ENCODE measurements around the gene HSP90AB1. TPM values are rescaled to one million over a fixed set of nuclear protein-coding genes. Genes with fewer than 3 reads are reported as not detected.

The HSP90AB1 gene
- total and polyA plus RNA-seq, 7 experiments from 2014 or later, result 345 to 750 (median 377) TPM

DNA sequence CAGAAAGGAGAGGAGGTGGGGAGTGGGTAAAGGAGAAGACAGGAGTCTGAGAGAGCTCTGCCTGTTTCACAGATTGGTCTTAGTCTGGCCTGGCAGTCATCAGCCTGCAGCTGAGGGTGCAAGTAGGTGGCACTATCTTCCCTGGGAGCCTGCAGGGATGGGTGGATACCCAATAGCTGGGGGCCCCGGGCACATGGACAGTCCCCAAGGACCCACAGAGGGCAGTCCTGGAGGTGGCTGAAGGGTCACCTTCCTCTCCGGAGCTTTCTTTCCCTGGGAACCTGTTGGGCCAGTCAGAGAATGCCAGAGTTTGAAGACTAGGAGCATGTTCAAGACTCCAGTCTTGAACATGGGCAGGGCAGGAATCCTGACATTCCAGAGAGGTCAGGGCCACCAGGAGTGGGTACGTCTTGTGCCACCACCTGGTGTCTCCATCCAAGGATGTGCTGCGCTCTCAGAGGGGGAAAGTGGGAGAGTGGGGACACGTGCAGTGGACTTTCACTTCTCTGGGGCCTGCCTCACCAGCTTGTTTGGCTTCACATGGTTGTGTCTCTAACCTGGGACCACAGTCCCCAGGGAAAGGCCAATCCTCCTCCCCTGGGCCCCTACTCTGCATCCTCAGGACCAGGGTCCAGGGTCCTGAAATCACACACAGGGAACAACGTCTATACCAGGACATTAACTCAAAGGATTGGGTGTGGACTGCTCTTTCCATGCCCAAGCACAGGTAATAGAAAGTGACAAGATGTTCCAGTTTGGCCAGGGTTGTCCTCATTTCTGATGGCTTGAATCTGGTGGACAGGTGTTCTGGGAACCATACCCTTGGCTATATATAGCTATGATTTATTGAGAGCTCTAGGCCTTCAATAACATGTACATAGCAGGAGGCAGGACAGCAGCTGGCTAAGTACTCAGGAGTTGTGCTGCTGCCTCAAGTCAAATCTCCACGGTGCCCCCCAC is 48.2 kb downstream of the HSP90AB1 start:
- H3K27me3 ChIP-seq (ENCODE audit: control insufficient read depth in 2 of 2, insufficient read depth in 2 of 2, low read length in 2 of 2), result peaks cover 0 to 13% of the 10 kb centered on the region in 2 donors
- Mint-ChIP-seq H3K27me3 (peaks cover 48 to 66% (median 64%) of the 10 kb centered on the region in 5 donors), H3K4me3 (peak overlapping the region in 2 of 10 donors; percentile 7 to 42), H3K27ac (no peak overlapping the region), H3K36me3 (peaks cover under 1 to 4% (median 1%) of the 10 kb centered on the region in 5 donors), H3K9me3 (no peaks in the 10 kb centered on the region), H3K4me1 (peaks cover 4 to 16% (median 8%) of the 10 kb centered on the region in 7 donors)
- peaks cover 0 to under 1% (median 0%) of the 10 kb centered on the region in 3 experiments for H3K36me3 ChIP-seq (ENCODE audit: control insufficient read depth in 2 of 3, insufficient read depth in 3 of 3, low read length in 3 of 3)
- H3K9me3 ChIP-seq (ENCODE audit: control insufficient read depth in 2 of 3, low read length in 3 of 3), result no peaks in the 10 kb centered on the region
- ATAC-seq (no peak), DNase-seq (no peak)
- CTCF ChIA-PET, result interaction anchor here (0.8 to 1.4 kb wide), 5 partner anchors 10 to 33 kb away, joined by 3 to 16 read pairs (median 4); no protein-coding TSS in a partner anchor
- POLR2A ChIA-PET, result interaction anchor here (0.6 kb wide), 2 partner anchors 9 to 1409 kb away, joined by 3 to 5 read pairs; no protein-coding TSS in a partner anchor
- no peak overlapping the region for H3K27ac ChIP-seq (ENCODE audit: low read depth, low read length)
- no peak overlapping the region for H3K4me3 ChIP-seq (ENCODE audit: low read length)
- intact Hi-C loops (cut with micrococcal nuclease), result no loop called here
- peaks cover 0 to 11% of the 10 kb centered on the region in 2 donors for H3K4me1 ChIP-seq (ENCODE audit: control insufficient read depth in 2 of 2, insufficient read depth in 2 of 2, low read length in 2 of 2)

DNA sequence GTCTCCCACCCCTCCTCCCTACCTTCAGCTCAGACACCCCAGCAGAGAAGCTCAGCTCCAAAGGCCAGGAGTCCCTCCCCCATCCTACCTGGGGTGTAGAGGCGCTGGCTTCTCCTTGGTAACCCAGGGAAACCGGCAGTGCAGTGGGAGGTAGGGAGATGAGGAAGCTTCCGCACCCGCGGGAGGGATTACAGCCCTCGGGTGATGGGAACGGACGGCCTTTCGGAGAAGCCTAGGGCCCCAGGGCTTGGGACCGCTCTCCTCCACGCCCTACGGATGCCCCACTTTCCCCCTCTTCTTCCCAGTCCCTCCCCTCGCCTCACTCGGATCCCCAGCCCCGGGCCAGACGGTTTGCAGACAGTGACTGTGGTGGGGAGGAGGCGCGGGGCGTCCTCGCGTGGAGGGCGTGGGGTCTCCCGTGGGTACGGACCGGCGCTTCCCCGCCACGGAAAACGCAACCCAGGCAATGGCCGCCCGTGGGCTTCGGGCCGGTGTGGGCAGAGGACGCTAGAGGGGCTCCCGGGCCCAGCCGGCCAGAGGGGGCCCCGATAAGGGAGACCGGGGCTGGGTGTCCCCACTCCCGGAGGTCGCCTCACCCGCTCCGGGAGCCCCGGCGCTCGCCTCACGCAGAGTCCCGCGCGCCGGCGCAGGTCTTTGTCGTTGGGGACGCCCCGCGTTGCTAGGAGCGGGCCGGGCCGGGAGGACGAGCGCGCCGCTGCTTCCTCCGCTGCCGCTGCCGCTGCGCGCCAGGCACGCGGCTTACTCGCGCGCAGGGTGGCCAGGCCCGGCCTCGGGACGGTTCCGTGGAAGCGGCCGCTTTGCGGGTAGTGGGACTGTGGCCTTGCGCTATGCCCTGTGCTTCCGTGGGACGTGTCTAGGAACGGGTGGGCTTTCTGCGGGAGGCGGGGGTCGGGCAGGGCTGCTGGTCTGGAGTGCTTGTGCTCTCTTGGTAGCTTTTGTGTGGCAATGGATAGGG is 50.5 kb downstream of the HSP90AB1 start:
- POLR2A ChIA-PET, result interaction anchor here (1.0 to 1.6 kb wide), 3 partner anchors 12 to 15 kb away, joined by 4 to 7 read pairs (median 4); partner anchors contain the start of gene AARS2
- peaks cover 5 to 20% (median 7%) of the 10 kb centered on the region in 5 donors for H3K36me3 Mint-ChIP-seq
- H3K4me1 Mint-ChIP-seq, result peaks cover 4 to 18% (median 8%) of the 10 kb centered on the region in 7 donors

DNA sequence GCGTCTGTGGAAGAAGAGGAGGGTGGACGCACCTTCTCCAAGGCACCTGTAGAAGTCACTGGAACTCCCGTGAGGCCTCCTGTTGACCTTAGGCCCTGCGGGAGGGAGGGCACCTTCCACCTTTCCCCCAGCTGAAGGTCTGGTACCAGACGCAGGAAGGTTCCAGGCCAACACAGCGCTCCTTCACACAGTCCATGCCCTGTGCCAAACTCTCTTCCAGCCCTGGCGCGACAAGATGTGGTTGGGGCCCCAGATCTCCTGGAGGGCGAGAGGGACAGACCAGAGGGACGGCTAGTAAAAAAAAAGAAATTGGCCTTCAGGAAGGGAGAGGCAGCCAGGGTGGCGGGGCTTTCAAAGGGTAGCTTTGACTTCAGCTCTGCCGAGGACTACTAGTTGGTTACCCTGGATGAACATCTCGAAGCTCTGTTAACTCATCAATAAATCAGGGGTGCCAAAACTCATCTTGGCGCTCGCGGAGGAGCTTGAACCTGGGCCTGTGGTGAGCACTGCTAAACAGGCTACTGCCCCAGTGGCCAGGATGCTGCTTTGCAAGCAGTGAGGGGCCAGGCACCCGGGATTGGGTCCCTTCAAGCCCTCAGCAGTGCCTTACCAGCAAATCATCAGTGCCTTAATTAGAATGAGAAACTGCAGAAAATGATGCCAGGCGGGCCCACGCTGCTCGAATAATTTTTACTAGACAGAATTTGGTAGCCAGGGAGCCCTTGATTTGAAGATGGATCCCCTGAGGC is 51.3 kb downstream of the HSP90AB1 start:
- Histone ChIP-seq H3K4me1 (ENCODE audit: control insufficient read depth in 2 of 2, insufficient read depth in 2 of 2, low read length in 2 of 2) (peaks cover 0 to 11% of the 10 kb centered on the region in 2 donors), H3K27me3 (ENCODE audit: control insufficient read depth in 2 of 2, insufficient read depth in 2 of 2, low read length in 2 of 2) (peaks cover 0 to 13% of the 10 kb centered on the region in 2 donors), H3K9me3 (ENCODE audit: control insufficient read depth in 2 of 3, low read length in 3 of 3) (no peaks in the 10 kb centered on the region), H3K4me3 (ENCODE audit: low read length) (peak overlapping the region; percentile 33), H3K27ac (ENCODE audit: low read depth, low read length) (no peak overlapping the region), H3K36me3 (ENCODE audit: control insufficient read depth in 2 of 3, insufficient read depth in 3 of 3, low read length in 3 of 3) (peaks cover 0 to 31% (median 0%) of the 10 kb centered on the region in 3 experiments)
- no peak for DNase-seq
- Mint-ChIP-seq H3K4me1 (peaks cover 4 to 18% (median 8%) of the 10 kb centered on the region in 7 donors), H3K27ac (no peak overlapping the region), H3K9me3 (no peaks in the 10 kb centered on the region), H3K36me3 (peaks cover 5 to 23% (median 7%) of the 10 kb centered on the region in 5 donors), H3K27me3 (peaks cover 23 to 44% (median 37%) of the 10 kb centered on the region in 5 donors), H3K4me3 (peak overlapping the region; percentile 33 to 76 (median 58))
- no peak for ATAC-seq
- CTCF ChIA-PET, result interaction anchor here (0.7 kb wide), 1 partner anchor 15 kb away, joined by 3 read pairs; the partner anchor contains the start of gene AARS2
- intact Hi-C loops (cut with micrococcal nuclease), result no loop called here
- POLR2A ChIA-PET, result interaction anchor here (1.0 to 1.6 kb wide), 2 partner anchors 11 to 13 kb away, joined by 4 to 7 read pairs; no protein-coding TSS in a partner anchor

More for the DNA sequence above, 50.5 kb downstream of the HSP90AB1 start:
- intact Hi-C loops (cut with micrococcal nuclease), result no loop called here
- CTCF ChIA-PET, result no interaction called here
- H3K4me1 ChIP-seq (ENCODE audit: control insufficient read depth in 2 of 2, insufficient read depth in 2 of 2, low read length in 2 of 2), result peaks cover 0 to 11% of the 10 kb centered on the region in 2 donors
- Mint-ChIP-seq H3K9me3 (no peaks in the 10 kb centered on the region), H3K27me3 (peaks cover 27 to 48% (median 41%) of the 10 kb centered on the region in 5 donors), H3K4me3 (peak overlapping the region; percentile 45 to 76 (median 64)), H3K27ac (no peak overlapping the region)
- peaks cover 0 to 23% (median 0%) of the 10 kb centered on the region in 3 experiments for H3K36me3 ChIP-seq (ENCODE audit: control insufficient read depth in 2 of 3, insufficient read depth in 3 of 3, low read length in 3 of 3)
- H3K27ac ChIP-seq (ENCODE audit: low read depth, low read length), result no peak overlapping the region
- DNase-seq (peak; percentile 34 to 63 (median 58)), ATAC-seq (peak; percentile 82)
- no peaks in the 10 kb centered on the region for H3K9me3 ChIP-seq (ENCODE audit: control insufficient read depth in 2 of 3, low read length in 3 of 3)
- H3K27me3 ChIP-seq (ENCODE audit: control insufficient read depth in 2 of 2, insufficient read depth in 2 of 2, low read length in 2 of 2), result peaks cover 0 to 13% of the 10 kb centered on the region in 2 donors
- H3K4me3 ChIP-seq (ENCODE audit: low read length), result peak overlapping the region; percentile 50

DNA sequence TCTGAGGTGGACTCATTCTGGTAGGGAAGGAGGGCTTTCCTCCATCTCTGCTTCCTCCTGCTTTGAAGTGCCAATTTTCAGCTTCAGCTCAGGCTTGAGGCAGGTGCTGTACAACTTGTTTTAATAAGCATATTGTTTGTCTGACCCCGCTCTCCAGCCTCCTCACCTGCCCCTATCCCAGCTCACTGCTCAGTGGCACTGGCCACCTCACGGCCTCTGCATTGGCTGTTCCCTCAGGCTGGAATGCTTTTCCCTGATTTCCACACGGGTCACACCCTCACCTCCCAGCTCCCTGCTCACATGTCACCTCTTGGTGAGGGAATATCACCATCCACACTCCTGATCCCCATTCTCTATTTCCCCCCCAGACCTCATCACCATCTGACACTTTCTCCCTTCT is 52.0 kb downstream of the HSP90AB1 start:
- Mint-ChIP-seq H3K27ac (peak overlapping the region in 2 of 9 donors; percentile 33 to 47), H3K4me1 (peaks cover 4 to 18% (median 7%) of the 10 kb centered on the region in 7 donors), H3K36me3 (peaks cover 5 to 23% (median 10%) of the 10 kb centered on the region in 5 donors), H3K4me3 (peak overlapping the region in 8 of 10 donors; percentile 6 to 49 (median 28)), H3K9me3 (no peaks in the 10 kb centered on the region), H3K27me3 (peaks cover 17 to 40% (median 31%) of the 10 kb centered on the region in 5 donors)
- H3K4me3 ChIP-seq (ENCODE audit: low read length), result no peak overlapping the region
- no peak for ATAC-seq
- H3K4me1 ChIP-seq (ENCODE audit: control insufficient read depth in 2 of 2, insufficient read depth in 2 of 2, low read length in 2 of 2), result peaks cover 0 to 11% of the 10 kb centered on the region in 2 donors
- ChIA-PET CTCF (interaction anchor here (0.6 to 0.7 kb wide), 2 partner anchors 14 to 691 kb away, joined by 3 to 4 read pairs; partner anchors contain the start of gene AARS2), POLR2A (interaction anchor here (1.6 kb wide), 1 partner anchor 11 kb away, joined by 7 read pairs; no protein-coding TSS in a partner anchor)
- peaks cover 0 to 38% (median 0%) of the 10 kb centered on the region in 3 experiments for H3K36me3 ChIP-seq (ENCODE audit: control insufficient read depth in 2 of 3, insufficient read depth in 3 of 3, low read length in 3 of 3)
- peaks cover 0 to 13% of the 10 kb centered on the region in 2 donors for H3K27me3 ChIP-seq (ENCODE audit: control insufficient read depth in 2 of 2, insufficient read depth in 2 of 2, low read length in 2 of 2)
- intact Hi-C loops (cut with micrococcal nuclease), result no loop called here
- no peaks in the 10 kb centered on the region for H3K9me3 ChIP-seq (ENCODE audit: control insufficient read depth in 2 of 3, low read length in 3 of 3)
- DNase-seq, result no peak
- no peak overlapping the region for H3K27ac ChIP-seq (ENCODE audit: low read depth, low read length)

DNA sequence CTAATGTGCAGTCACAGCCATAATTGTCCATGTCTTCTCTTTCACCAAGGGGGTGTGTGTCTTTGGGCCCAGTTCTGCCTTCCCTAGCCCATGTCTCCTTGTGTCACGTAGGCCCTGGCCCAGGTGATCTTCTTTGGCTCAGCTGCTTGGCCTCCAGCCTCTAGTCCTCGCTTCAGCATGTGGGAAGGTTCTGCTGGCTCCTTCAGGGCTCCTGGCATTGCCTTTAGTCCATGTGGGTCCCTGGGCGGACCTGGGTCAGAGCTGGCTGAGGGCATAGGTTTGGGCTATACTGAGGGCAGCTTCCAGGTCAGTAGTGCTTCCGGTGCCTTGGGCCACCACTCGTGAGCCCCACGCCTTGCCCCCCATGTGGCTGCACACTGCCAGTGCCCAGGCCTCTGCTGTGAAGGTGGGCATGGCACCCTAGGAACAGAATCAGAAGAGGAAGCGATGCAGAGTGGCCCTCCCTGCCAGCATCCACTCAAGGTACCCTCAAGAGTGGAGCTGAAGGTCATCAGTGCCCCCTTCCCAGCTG is 53.5 kb downstream of the HSP90AB1 start:
- no peak overlapping the region for H3K4me3 ChIP-seq (ENCODE audit: low read length)
- Mint-ChIP-seq H3K36me3 (peaks cover 6 to 23% (median 10%) of the 10 kb centered on the region in 5 donors), H3K4me3 (no peak overlapping the region), H3K27me3 (peaks cover 10 to 32% (median 16%) of the 10 kb centered on the region in 5 donors), H3K4me1 (peaks cover 4 to 16% (median 7%) of the 10 kb centered on the region in 7 donors), H3K27ac (peak overlapping the region in 1 of 9 donors; percentile 43), H3K9me3 (no peaks in the 10 kb centered on the region)
- intact Hi-C loops (cut with micrococcal nuclease), result no loop called here
- no peak overlapping the region for H3K27ac ChIP-seq (ENCODE audit: low read depth, low read length)
- H3K4me1 ChIP-seq (ENCODE audit: control insufficient read depth in 2 of 2, insufficient read depth in 2 of 2, low read length in 2 of 2), result peaks cover 0 to 11% of the 10 kb centered on the region in 2 donors
- H3K36me3 ChIP-seq (ENCODE audit: control insufficient read depth in 2 of 3, insufficient read depth in 3 of 3, low read length in 3 of 3), result peaks cover 0 to 53% (median 0%) of the 10 kb centered on the region in 3 experiments
- H3K9me3 ChIP-seq (ENCODE audit: control insufficient read depth in 2 of 3, low read length in 3 of 3), result no peaks in the 10 kb centered on the region
- ChIA-PET CTCF (interaction anchor here (0.9 to 1.7 kb wide), 2 partner anchors 32 to 33 kb away, joined by 3 read pairs; no protein-coding TSS in a partner anchor), POLR2A (no interaction called here)
- no peak for ATAC-seq
- DNase-seq, result no peak
- H3K27me3 ChIP-seq (ENCODE audit: control insufficient read depth in 2 of 2, insufficient read depth in 2 of 2, low read length in 2 of 2), result peaks cover 0 to 13% of the 10 kb centered on the region in 2 donors

Measured in naive thymus-derived CD4-positive, alpha-beta T cell (primary cell).